OCI-LY3 (cell line): ENCODE results near the gene FIG4.

Source experiments
- H2AFZ ChIP-seq: fragments of 200-600, 300-600 bp; shearing (Covaris generic); 2 replicates; pipeline ENCODE4 v1.6.0; 2014; ENCODE audit warnings: antibody characterized with exemption, low read depth, low read length
- H3K27ac ChIP-seq: fragments of 200-600, 300-600 bp; sonication (generic); 2 replicates; pipeline ENCODE4 v1.5.1; 2014; ENCODE audit warnings: mild to moderate bottlenecking, low read length, moderate library complexity, mixed read lengths
- H3K27me3 ChIP-seq: fragments of 200-600, 300-600 bp; sonication (generic); 2 replicates; pipeline ENCODE4 v1.6.1; 2014; ENCODE audit warnings: low read depth, low read length, mixed read lengths
- H3K36me3 ChIP-seq: fragments of 200-600, 300-600 bp; sonication (generic); replicated peaks from 2 replicates; pipeline ENCODE3; 2014; ENCODE audit warnings: low read depth, low read length, mixed read lengths
- H3K4me1 ChIP-seq: fragments of 300-600, 200-600 bp; sonication (generic); 2 replicates; pipeline ENCODE4 v1.6.1; 2014; ENCODE audit warnings: low read length, mixed read lengths
- H3K4me2 ChIP-seq: fragments of 200-600, 300-600 bp; sonication (generic); 2 replicates; pipeline ENCODE4 v1.6.1; 2014; ENCODE audit warnings: low read length, mixed read lengths
- H3K4me3 ChIP-seq: fragments of 300-600, 200-600 bp; sonication (generic); 2 replicates; pipeline ENCODE4 v1.5.1; 2014; ENCODE audit warnings: antibody characterized with exemption, mild to moderate bottlenecking, low read length, moderate library complexity
- H3K79me2 ChIP-seq: fragments of 300-600, 200-600 bp; shearing (Covaris generic); 2 replicates; pipeline ENCODE4 v1.6.1; 2014; ENCODE audit warnings: mild to moderate bottlenecking, low read length, mixed read lengths
- H3K9ac ChIP-seq: fragments of 300-600, 200-600 bp; shearing (Covaris generic); 2 replicates; pipeline ENCODE4 v1.6.0; 2014; ENCODE audit warnings: mild to moderate bottlenecking, low read length, moderate library complexity
- H3K9me3 ChIP-seq: fragments of 200-600, 300-600 bp; shearing (Covaris generic); 2 replicates; pipeline ENCODE4 v1.6.1; 2014; ENCODE audit warnings: low read length, mixed read lengths; ENCODE audit not compliant: insufficient read depth
- H4K20me1 ChIP-seq: fragments of 200-600, 300-600 bp; sonication (generic); 2 replicates; pipeline ENCODE4 v1.6.1; 2016; ENCODE audit warnings: low read length, mixed read lengths; ENCODE audit not compliant: insufficient read depth
- EZH2phosphoT487 ChIP-seq: fragments of 200-600 bp; shearing (Covaris generic); IDR thresholded peaks from 2 replicates; pipeline ENCODE4 v1.6.1; 2018; ENCODE audit warnings: antibody characterized with exemption, mixed run types, low read depth
- TF ChIP-seq, protein P1 (sequence below): fragments of 200-600, 300-600 bp; sonication (generic); IDR thresholded peaks from 2 replicates; pipeline ENCODE4 v1.5.1; 2014; ENCODE audit warnings: antibody characterized with exemption, low read length, low read depth

Gene FIG4

DNA sequence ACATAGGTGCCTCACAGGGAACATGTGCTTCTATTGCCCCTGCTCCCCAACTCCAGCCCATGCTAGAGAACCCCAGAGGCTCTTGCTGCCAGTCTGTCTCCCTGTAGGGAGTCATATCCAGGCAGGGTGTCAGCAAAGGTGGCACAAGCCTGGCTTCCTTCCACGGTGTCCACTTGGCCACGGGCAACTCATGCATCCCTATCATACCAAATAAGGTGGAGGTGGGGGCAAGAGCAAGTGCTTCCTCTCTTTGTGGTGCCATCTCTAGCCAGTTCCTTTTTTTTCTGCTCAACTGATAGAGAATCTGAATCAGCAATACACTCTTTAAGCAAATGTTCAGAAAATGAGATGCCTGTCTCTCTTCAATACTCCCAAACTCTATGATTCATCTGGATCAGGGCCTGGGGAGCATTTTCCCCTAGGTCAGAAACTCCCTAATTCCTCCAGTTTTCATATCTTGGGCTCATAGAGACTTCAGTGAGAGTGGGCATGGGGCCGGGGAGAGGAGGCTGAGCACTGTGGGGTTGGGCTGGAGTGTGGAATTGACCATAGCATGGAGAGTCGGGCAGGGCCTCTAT, 182.0 kb downstream of the FIG4 start:
- H3K27me3 ChIP-seq = no peaks in the 10 kb centered on the region
- no peaks in the 10 kb centered on the region for H3K9me3 ChIP-seq
- H3K4me3 ChIP-seq = 0 out of 2 replicates have a peak overlapping the region, but pooled peaks have one; percentile 18
- H3K4me1 ChIP-seq = peaks cover 11% of the 10 kb centered on the region
- peak overlapping the region; percentile 52 for H3K4me2 ChIP-seq
- no peak overlapping the region for H3K9ac ChIP-seq
- no peaks in the 10 kb centered on the region for H4K20me1 ChIP-seq
- H3K27ac ChIP-seq = no peak overlapping the region; the same call in 1 of the 2 replicates
- no peaks in the 10 kb centered on the region for H3K36me3 ChIP-seq
- H3K79me2 ChIP-seq = no peaks in the 10 kb centered on the region
- no peak for TF ChIP-seq EZH2phosphoT487
- TF ChIP-seq, protein P1, sequence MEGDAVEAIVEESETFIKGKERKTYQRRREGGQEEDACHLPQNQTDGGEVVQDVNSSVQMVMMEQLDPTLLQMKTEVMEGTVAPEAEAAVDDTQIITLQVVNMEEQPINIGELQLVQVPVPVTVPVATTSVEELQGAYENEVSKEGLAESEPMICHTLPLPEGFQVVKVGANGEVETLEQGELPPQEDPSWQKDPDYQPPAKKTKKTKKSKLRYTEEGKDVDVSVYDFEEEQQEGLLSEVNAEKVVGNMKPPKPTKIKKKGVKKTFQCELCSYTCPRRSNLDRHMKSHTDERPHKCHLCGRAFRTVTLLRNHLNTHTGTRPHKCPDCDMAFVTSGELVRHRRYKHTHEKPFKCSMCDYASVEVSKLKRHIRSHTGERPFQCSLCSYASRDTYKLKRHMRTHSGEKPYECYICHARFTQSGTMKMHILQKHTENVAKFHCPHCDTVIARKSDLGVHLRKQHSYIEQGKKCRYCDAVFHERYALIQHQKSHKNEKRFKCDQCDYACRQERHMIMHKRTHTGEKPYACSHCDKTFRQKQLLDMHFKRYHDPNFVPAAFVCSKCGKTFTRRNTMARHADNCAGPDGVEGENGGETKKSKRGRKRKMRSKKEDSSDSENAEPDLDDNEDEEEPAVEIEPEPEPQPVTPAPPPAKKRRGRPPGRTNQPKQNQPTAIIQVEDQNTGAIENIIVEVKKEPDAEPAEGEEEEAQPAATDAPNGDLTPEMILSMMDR = no peak
- H2AFZ ChIP-seq = peak overlapping the region; percentile 21; the same call in 1 of the 2 replicates

DNA sequence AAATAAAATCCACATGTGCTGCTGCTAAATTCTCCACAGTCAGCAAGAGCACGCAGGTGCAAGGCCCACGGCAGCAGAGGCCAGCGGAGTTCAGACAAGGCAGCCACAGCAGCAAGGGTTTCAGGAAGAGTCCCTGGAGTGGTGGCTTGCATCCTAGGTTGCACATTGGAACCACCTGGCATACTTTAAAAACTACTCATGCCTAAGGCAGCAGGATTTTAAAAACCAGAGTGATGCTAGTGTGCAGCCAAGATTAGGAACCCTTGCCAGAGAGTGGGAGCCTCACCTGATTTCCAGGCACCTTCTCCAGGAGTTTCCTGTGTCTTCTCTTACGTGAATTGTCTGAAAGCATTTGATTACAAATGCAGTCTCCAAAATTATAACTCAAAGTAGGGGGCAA, 183.0 kb downstream of the FIG4 start:
- no peaks in the 10 kb centered on the region for H3K27me3 ChIP-seq
- no peaks in the 10 kb centered on the region for H3K79me2 ChIP-seq
- H3K4me1 ChIP-seq = peaks cover 11% of the 10 kb centered on the region
- H2AFZ ChIP-seq = no peak overlapping the region
- no peak for TF ChIP-seq EZH2phosphoT487
- no peak overlapping the region for H3K4me3 ChIP-seq
- no peak overlapping the region for H3K4me2 ChIP-seq
- H3K9me3 ChIP-seq = no peaks in the 10 kb centered on the region
- no peak overlapping the region for H3K27ac ChIP-seq
- no peaks in the 10 kb centered on the region for H3K36me3 ChIP-seq
- no peak overlapping the region for H3K9ac ChIP-seq
- no peaks in the 10 kb centered on the region for H4K20me1 ChIP-seq

DNA sequence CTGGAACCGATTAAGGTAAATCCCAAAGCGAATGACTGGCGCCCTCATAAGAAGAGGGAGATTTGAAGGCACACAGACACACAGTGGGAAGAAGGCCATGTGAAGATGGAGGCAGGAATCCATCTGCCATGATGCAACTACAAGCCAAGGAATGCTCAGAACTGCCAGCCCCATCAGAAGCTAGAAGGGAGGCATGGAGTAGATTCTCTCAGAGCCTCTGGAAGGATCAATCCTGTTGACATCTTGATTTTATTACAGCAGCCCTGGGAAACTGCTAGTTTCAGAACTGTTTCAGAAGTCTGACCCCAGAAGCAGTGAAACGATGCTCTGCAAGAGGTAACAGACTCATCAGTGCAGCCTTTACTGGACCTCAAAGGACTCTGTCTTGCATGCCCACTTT, 183.5 kb downstream of the FIG4 start:
- Histone ChIP-seq H2AFZ (no peak overlapping the region), H3K4me3 (no peak overlapping the region), H3K9me3 (no peaks in the 10 kb centered on the region), H4K20me1 (no peaks in the 10 kb centered on the region), H3K4me1 (peaks cover 11% of the 10 kb centered on the region), H3K79me2 (no peaks in the 10 kb centered on the region), H3K36me3 (no peaks in the 10 kb centered on the region), H3K27ac (no peak overlapping the region), H3K27me3 (no peaks in the 10 kb centered on the region), H3K9ac (no peak overlapping the region), H3K4me2 (no peak overlapping the region)
- TF ChIP-seq, protein P1 = no peak
- TF ChIP-seq EZH2phosphoT487 = no peak
